Measurements from ENCODE around the gene MSH3. TPM values are rescaled to one million over a fixed set of nuclear protein-coding genes. Genes with fewer than 3 reads are reported as not detected.

The MSH3 gene
- total RNA-seq, 1 donor from 2014 or later: 15.4 TPM

DNA sequence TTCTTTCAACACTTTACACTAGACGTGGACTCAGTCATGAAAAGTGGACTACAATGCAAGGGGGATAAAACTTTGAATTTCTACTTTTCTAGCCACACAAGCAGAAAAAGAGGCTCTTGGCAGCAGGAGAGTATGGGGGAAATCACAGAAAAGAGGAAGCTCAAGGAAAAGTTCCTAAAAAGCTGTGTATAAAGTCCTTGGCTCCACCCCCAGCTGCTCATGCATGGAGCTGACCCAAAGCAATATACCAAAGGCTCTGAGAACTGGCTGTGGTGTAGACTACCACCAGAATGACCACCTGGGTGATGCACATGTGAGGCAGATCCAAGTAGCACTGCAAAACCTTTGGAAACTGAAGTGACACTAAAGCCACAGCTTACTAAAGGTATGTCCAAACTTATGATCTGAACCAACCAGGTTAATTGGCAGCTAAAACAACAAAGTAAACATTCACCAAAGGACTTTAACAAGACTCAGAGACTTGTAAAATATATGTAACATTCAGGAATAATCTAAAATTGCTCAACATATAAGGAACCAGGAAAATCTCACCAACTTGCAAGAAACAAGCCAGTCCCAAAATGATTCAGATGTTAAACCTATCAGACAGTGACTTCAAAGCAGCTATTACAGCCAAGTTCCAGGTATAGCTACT, 250.2 kb downstream of the MSH3 start:
- no peak for FAIRE-seq
- Mint-ChIP-seq H3K4me1 (ENCODE audit: low read depth, unreplicated experiment) (no peaks in the 10 kb centered on the region), H3K4me3 (ENCODE audit: unreplicated experiment) (no peak overlapping the region), H3K9me3 (ENCODE audit: unreplicated experiment) (peaks cover 10% of the 10 kb centered on the region), H3K27ac (ENCODE audit: unreplicated experiment) (no peak overlapping the region), H3K36me3 (ENCODE audit: low read depth, unreplicated experiment) (peaks cover 10% of the 10 kb centered on the region), H3K27me3 (ENCODE audit: low read depth, unreplicated experiment) (no peaks in the 10 kb centered on the region)
- Histone ChIP-seq H3K27ac (ENCODE audit: low read depth, low read length) (no peak overlapping the region), H3K9ac (ENCODE audit: low read length) (no peak overlapping the region), H2AFZ (ENCODE audit: low read depth, low read length) (no peak overlapping the region), H4K20me1 (ENCODE audit: insufficient read depth, low read length) (no peaks in the 10 kb centered on the region), H3K4me2 (ENCODE audit: low read length) (no peak overlapping the region), H3K36me3 (ENCODE audit: insufficient read depth, low read length) (no peaks in the 10 kb centered on the region), H3K27me3 (ENCODE audit: insufficient read depth, low read length) (no peaks in the 10 kb centered on the region), H3K4me1 (ENCODE audit: insufficient read depth, low read length) (no peaks in the 10 kb centered on the region), H3K9me3 (ENCODE audit: insufficient read depth, low read depth, low read length) (no peaks in the 10 kb centered on the region), H3K79me2 (ENCODE audit: insufficient read depth, low read length) (no peaks in the 10 kb centered on the region), H3K4me3 (ENCODE audit: insufficient read depth, low read depth, low read length) (no peak overlapping the region)
- TF ChIP-seq, protein P1, sequence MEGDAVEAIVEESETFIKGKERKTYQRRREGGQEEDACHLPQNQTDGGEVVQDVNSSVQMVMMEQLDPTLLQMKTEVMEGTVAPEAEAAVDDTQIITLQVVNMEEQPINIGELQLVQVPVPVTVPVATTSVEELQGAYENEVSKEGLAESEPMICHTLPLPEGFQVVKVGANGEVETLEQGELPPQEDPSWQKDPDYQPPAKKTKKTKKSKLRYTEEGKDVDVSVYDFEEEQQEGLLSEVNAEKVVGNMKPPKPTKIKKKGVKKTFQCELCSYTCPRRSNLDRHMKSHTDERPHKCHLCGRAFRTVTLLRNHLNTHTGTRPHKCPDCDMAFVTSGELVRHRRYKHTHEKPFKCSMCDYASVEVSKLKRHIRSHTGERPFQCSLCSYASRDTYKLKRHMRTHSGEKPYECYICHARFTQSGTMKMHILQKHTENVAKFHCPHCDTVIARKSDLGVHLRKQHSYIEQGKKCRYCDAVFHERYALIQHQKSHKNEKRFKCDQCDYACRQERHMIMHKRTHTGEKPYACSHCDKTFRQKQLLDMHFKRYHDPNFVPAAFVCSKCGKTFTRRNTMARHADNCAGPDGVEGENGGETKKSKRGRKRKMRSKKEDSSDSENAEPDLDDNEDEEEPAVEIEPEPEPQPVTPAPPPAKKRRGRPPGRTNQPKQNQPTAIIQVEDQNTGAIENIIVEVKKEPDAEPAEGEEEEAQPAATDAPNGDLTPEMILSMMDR (IDR thresholded peaks at IDR 0.05; ENCODE audit: insufficient read depth, low read depth, low read length): no peak
- DNase-seq (ENCODE audit: low read depth): no peak

DNA sequence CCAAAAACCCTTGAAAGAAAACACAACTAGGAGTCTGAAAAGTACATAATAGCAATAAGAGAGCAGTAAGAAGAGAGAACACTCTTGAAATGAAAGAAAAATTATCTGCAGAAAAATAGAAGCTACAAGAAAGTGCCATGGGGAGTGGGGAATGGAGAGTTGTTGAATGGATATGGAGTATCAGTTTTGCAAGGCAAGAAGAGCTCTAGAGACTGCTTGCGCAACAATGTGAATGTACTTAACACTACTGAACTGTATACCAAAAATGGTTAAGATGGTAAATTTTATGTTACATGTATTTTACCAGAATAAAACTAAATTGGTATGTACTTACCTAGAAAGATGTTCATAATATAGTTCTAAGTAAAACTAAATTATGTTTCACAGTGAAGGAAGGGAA, 251.0 kb downstream of the MSH3 start:
- peaks cover 6% of the 10 kb centered on the region for H3K36me3 Mint-ChIP-seq (ENCODE audit: low read depth, unreplicated experiment)
- no peak for DNase-seq (ENCODE audit: low read depth)
- Histone ChIP-seq H3K4me3 (ENCODE audit: insufficient read depth, low read depth, low read length) (no peak overlapping the region), H3K79me2 (ENCODE audit: insufficient read depth, low read length) (no peaks in the 10 kb centered on the region), H3K4me2 (ENCODE audit: low read length) (no peak overlapping the region), H3K4me1 (ENCODE audit: insufficient read depth, low read length) (no peaks in the 10 kb centered on the region), H3K9ac (ENCODE audit: low read length) (no peak overlapping the region), H3K9me3 (ENCODE audit: insufficient read depth, low read depth, low read length) (no peaks in the 10 kb centered on the region), H2AFZ (ENCODE audit: low read depth, low read length) (no peak overlapping the region), H3K27me3 (ENCODE audit: insufficient read depth, low read length) (no peaks in the 10 kb centered on the region), H3K27ac (ENCODE audit: low read depth, low read length) (no peak overlapping the region), H3K36me3 (ENCODE audit: insufficient read depth, low read length) (no peaks in the 10 kb centered on the region), H4K20me1 (ENCODE audit: insufficient read depth, low read length) (no peaks in the 10 kb centered on the region)
- no peak for TF ChIP-seq EZH2 (IDR thresholded peaks at IDR 0.05; ENCODE audit: insufficient read depth, low read length)
- TF ChIP-seq, protein P1 (IDR thresholded peaks at IDR 0.05; ENCODE audit: insufficient read depth, low read depth, low read length): no peak
- H3K4me3 Mint-ChIP-seq (ENCODE audit: unreplicated experiment): no peak overlapping the region
- no peak for FAIRE-seq
- no peak overlapping the region for H3K27ac Mint-ChIP-seq (ENCODE audit: unreplicated experiment)
- no peaks in the 10 kb centered on the region for H3K4me1 Mint-ChIP-seq (ENCODE audit: low read depth, unreplicated experiment)
- no peaks in the 10 kb centered on the region for H3K27me3 Mint-ChIP-seq (ENCODE audit: low read depth, unreplicated experiment)
- peaks cover 10% of the 10 kb centered on the region for H3K9me3 Mint-ChIP-seq (ENCODE audit: unreplicated experiment)

DNA sequence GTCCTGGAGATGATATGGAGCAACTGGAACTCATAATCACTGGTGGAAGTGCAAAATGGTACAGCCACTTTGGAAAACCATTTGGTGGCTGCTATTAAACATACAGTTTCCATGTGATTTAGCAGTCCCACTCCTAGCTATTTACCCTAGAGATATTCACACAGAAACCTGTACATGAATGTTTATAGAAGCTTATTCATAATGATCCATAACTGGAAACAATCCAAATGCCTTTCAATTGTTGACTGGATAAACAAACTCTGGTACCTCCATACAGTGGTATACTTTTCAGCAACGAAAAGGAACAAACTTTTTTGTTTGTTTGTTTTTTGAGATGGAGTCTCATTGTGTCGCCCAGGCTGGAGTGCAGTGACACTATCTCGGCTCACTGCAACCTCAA, 258.0 kb downstream of the MSH3 start:
- Mint-ChIP-seq H3K9me3 (ENCODE audit: unreplicated experiment) (no peaks in the 10 kb centered on the region), H3K27me3 (ENCODE audit: low read depth, unreplicated experiment) (no peaks in the 10 kb centered on the region), H3K4me3 (ENCODE audit: unreplicated experiment) (no peak overlapping the region), H3K4me1 (ENCODE audit: low read depth, unreplicated experiment) (peaks cover 8% of the 10 kb centered on the region), H3K27ac (ENCODE audit: unreplicated experiment) (no peak overlapping the region), H3K36me3 (ENCODE audit: low read depth, unreplicated experiment) (peaks cover 4% of the 10 kb centered on the region)
- no peaks in the 10 kb centered on the region for H3K27me3 ChIP-seq (ENCODE audit: insufficient read depth, low read length)
- no peaks in the 10 kb centered on the region for H3K9me3 ChIP-seq (ENCODE audit: insufficient read depth, low read depth, low read length)
- no peak overlapping the region for H3K27ac ChIP-seq (ENCODE audit: low read depth, low read length)
- H3K4me1 ChIP-seq (ENCODE audit: insufficient read depth, low read length): peaks cover 4% of the 10 kb centered on the region
- DNase-seq (ENCODE audit: low read depth) (no peak), FAIRE-seq (no peak)
- no peaks in the 10 kb centered on the region for H3K36me3 ChIP-seq (ENCODE audit: insufficient read depth, low read length)
- H3K79me2 ChIP-seq (ENCODE audit: insufficient read depth, low read length): no peaks in the 10 kb centered on the region
- H4K20me1 ChIP-seq (ENCODE audit: insufficient read depth, low read length): no peaks in the 10 kb centered on the region
- H3K4me2 ChIP-seq (ENCODE audit: low read length): no peak overlapping the region
- TF ChIP-seq, protein P1 (IDR thresholded peaks at IDR 0.05; ENCODE audit: insufficient read depth, low read depth, low read length): no peak
- no peak for TF ChIP-seq EZH2 (IDR thresholded peaks at IDR 0.05; ENCODE audit: insufficient read depth, low read length)
- H3K9ac ChIP-seq (ENCODE audit: low read length): no peak overlapping the region
- H2AFZ ChIP-seq (ENCODE audit: low read depth, low read length): no peak overlapping the region
- no peak overlapping the region for H3K4me3 ChIP-seq (ENCODE audit: insufficient read depth, low read depth, low read length)
